HL-60 (cell line): ENCODE data around the gene PLA2G4C.

ENCODE experiments used
- DNase-seq, 2 experiments: peaks; one replicate each; pipeline ENCODE4 v3.0.0-alpha.2; 2010 to 2020; ENCODE audit warnings: low read depth in 1 of 2, low spot score in 1 of 2
- H3K27ac ChIP-seq: fragments of 250-450 bp; sonication (Bioruptor Pico); replicated peaks from 2 replicates; pipeline ENCODE4 v1.5.1; 2020; ENCODE audit warnings: mild to moderate bottlenecking, moderate library complexity
- H3K27me3 ChIP-seq: fragments of 250-450 bp; sonication (Bioruptor Pico); 2 replicates; pipeline ENCODE4 v1.5.1; 2021; ENCODE audit warnings: mild to moderate bottlenecking, moderate library complexity; ENCODE audit not compliant: insufficient read depth, poor library complexity, severe bottlenecking
- H3K4me3 ChIP-seq: replicated peaks from 2 replicates; pipeline ENCODE4 v1.5.1; 2011; ENCODE audit warnings: mild to moderate bottlenecking, control low read depth, low read length; ENCODE audit not compliant: insufficient read depth
- TF ChIP-seq, protein P1 (sequence below): IDR thresholded peaks from one replicate; pipeline ENCODE4 v1.5.1; 2011; ENCODE audit warnings: low read length, control low read depth, inconsistent platforms; ENCODE audit not compliant: insufficient read depth

The PLA2G4C gene

GRCh38 chr19:47998800-47999199 is 111.8 kb downstream of the PLA2G4C start:
- Histone ChIP-seq H3K27ac (no peak overlapping the region), H3K4me3 (no peak overlapping the region), H3K27me3 (no peaks in the 10 kb centered on the region)
- no peak for DNase-seq
- TF ChIP-seq, protein P1, sequence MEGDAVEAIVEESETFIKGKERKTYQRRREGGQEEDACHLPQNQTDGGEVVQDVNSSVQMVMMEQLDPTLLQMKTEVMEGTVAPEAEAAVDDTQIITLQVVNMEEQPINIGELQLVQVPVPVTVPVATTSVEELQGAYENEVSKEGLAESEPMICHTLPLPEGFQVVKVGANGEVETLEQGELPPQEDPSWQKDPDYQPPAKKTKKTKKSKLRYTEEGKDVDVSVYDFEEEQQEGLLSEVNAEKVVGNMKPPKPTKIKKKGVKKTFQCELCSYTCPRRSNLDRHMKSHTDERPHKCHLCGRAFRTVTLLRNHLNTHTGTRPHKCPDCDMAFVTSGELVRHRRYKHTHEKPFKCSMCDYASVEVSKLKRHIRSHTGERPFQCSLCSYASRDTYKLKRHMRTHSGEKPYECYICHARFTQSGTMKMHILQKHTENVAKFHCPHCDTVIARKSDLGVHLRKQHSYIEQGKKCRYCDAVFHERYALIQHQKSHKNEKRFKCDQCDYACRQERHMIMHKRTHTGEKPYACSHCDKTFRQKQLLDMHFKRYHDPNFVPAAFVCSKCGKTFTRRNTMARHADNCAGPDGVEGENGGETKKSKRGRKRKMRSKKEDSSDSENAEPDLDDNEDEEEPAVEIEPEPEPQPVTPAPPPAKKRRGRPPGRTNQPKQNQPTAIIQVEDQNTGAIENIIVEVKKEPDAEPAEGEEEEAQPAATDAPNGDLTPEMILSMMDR: no peak
